ENCODE measurements around the gene IFRD2.

DNA sequence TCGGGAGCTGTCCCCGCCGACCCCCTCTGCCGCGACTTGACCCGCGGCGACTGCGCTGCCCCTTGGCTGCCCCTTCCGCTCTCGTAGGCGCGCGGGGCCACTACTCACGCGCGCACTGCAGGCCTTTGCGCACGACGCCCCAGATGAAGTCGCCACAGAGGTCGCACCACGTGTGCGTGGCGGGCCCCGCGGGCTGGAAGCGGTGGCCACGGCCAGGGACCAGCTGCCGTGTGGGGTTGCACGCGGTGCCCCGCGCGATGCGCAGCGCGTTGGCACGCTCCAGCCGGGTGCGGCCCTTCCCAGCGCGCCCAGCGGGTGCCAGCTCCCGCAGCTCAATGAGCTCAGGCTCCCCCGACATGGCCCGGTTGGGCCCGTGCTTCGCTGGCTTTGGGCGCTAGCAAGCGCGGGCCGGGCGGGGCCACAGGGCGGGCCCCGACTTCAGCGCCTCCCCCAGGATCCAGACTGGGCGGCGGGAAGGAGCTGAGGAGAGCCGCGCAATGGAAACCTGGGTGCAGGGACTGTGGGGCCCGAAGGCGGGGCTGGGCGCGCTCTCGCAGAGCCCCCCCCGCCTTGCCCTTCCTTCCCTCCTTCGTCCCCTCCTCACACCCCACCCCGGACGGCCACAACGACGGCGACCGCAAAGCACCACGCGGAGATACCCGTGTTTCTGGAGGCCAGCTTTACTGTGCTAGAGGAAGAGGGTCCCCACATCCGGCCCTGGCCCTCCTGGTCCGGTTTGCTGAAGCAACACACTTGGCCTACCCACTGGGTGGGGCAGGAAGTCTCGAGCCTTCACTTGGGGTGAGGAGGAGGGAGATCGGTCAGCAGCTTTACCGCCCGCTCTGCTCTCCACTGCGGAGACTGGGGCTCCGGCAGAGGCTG lies 48.5 kb upstream of the IFRD2 start, which contains the start of gene RASSF1:
- TF ChIP-seq SRF (IDR thresholded peaks at IDR 0.05; ENCODE audit: low read depth, low read length) (no peak), POLR2A (IDR thresholded peaks at IDR 0.05; ENCODE audit: control extremely low read depth in 1 of 2, low read depth in 2 of 2, low read length in 2 of 2) (no peak)

Measured in H1 (cell line).